Osteocyte (in vitro differentiated cells): Measurements from ENCODE around the gene POU6F2. TPM values are rescaled to one million over a fixed set of nuclear protein-coding genes. Genes with fewer than 3 reads are reported as not detected.

Source experiments
- DNase-seq: peaks from one replicate; pipeline ENCODE4 v3.0.0; 2021; ENCODE audit warnings: mixed read lengths; ENCODE audit not compliant: unreplicated experiment; ENCODE audit errors: extremely low spot score
- H3K27ac Mint-ChIP-seq: one replicate; pipeline ENCODE4 v1.8.0; 2021; ENCODE audit warnings: mild to moderate bottlenecking, mixed read lengths; ENCODE audit not compliant: unreplicated experiment
- H3K27me3 Mint-ChIP-seq: one replicate; pipeline ENCODE4 v1.8.0; 2021; ENCODE audit warnings: mixed read lengths; ENCODE audit not compliant: unreplicated experiment
- H3K36me3 Mint-ChIP-seq: one replicate; pipeline ENCODE4 v1.8.0; 2021; ENCODE audit warnings: mixed read lengths; ENCODE audit not compliant: unreplicated experiment
- H3K4me1 Mint-ChIP-seq: one replicate; pipeline ENCODE4 v1.8.0; 2021; ENCODE audit warnings: mixed read lengths; ENCODE audit not compliant: unreplicated experiment
- H3K4me3 Mint-ChIP-seq: one replicate; pipeline ENCODE4 v1.8.0; 2021; ENCODE audit warnings: mild to moderate bottlenecking, moderate library complexity, mixed read lengths; ENCODE audit not compliant: unreplicated experiment
- H3K9me3 Mint-ChIP-seq: one replicate; pipeline ENCODE4 v1.8.0; 2021; ENCODE audit warnings: mixed read lengths; ENCODE audit not compliant: unreplicated experiment
- total RNA-seq: library from RNA; stranded (reverse); gene quantifications from 2 replicates; pipeline ENCODE4 v1.2.1, GENCODE V29; 2021
- TF ChIP-seq, protein P1 (sequence below): fragments of 200-600 bp; sonication (generic); IDR thresholded peaks from 2 replicates; pipeline ENCODE4 v1.5.0; 2021; ENCODE audit warnings: antibody characterized with exemption, mild to moderate bottlenecking, moderate library complexity

The POU6F2 gene
- total RNA-seq, 1 donor from 2014 or later = 0.78 TPM

DNA sequence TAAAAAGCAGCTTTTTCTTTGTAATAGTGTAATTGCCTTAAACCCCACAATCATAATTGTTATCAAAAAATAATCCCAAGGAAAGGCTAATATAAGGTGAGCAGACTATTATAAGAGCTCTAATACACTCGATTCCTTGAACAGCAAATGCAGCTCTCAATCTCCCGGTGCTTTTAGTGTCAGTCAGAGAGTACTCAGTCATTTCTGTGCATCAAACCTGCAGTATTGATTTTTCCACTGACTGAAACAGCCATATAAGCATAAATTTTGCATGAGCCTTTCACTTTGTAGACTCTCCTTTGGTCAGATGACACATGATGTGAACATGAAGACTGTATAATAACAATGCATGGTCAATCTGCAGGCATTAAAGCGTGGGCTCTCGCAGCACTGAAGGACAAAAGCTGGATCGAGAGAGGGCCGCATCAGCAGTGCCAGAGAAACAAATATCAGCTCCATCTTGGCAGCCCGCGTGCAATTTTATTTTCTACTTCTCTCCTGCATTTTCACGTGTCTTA lies 272.0 kb downstream of the POU6F2 start:
- no peak for DNase-seq
- no peaks in the 10 kb centered on the region for H3K36me3 Mint-ChIP-seq
- H3K4me1 Mint-ChIP-seq = peaks cover 29% of the 10 kb centered on the region
- no peak overlapping the region for H3K27ac Mint-ChIP-seq
- no peak overlapping the region for H3K4me3 Mint-ChIP-seq
- TF ChIP-seq, protein P1, sequence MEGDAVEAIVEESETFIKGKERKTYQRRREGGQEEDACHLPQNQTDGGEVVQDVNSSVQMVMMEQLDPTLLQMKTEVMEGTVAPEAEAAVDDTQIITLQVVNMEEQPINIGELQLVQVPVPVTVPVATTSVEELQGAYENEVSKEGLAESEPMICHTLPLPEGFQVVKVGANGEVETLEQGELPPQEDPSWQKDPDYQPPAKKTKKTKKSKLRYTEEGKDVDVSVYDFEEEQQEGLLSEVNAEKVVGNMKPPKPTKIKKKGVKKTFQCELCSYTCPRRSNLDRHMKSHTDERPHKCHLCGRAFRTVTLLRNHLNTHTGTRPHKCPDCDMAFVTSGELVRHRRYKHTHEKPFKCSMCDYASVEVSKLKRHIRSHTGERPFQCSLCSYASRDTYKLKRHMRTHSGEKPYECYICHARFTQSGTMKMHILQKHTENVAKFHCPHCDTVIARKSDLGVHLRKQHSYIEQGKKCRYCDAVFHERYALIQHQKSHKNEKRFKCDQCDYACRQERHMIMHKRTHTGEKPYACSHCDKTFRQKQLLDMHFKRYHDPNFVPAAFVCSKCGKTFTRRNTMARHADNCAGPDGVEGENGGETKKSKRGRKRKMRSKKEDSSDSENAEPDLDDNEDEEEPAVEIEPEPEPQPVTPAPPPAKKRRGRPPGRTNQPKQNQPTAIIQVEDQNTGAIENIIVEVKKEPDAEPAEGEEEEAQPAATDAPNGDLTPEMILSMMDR = no peak
- H3K27me3 Mint-ChIP-seq = no peaks in the 10 kb centered on the region
- no peaks in the 10 kb centered on the region for H3K9me3 Mint-ChIP-seq

DNA sequence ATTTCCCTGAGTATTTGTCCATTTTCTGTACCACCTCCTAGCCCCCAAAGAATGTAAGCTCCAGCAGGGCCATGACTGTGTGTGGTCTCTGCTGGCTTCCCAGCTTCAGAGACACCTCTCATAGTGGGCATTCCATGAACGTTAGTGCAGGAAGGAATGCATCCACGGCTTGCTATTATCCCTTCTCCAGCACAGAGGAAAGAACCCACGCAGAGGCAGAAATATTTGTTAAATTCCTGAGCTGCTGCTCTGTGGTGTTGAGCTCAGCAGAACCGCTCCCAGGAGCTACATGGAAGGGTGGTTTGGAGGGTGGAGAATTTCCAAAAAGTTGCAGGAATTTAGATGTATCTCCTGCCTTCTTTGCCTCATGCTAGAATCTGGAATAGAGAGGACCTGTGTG lies 275.2 kb downstream of the POU6F2 start:
- Mint-ChIP-seq H3K4me1 (peaks cover 27% of the 10 kb centered on the region), H3K36me3 (no peaks in the 10 kb centered on the region), H3K27ac (peak overlapping the region; percentile 29), H3K9me3 (no peaks in the 10 kb centered on the region), H3K4me3 (no peak overlapping the region), H3K27me3 (no peaks in the 10 kb centered on the region)
- no peak for DNase-seq
- TF ChIP-seq, protein P1 = no peak

DNA sequence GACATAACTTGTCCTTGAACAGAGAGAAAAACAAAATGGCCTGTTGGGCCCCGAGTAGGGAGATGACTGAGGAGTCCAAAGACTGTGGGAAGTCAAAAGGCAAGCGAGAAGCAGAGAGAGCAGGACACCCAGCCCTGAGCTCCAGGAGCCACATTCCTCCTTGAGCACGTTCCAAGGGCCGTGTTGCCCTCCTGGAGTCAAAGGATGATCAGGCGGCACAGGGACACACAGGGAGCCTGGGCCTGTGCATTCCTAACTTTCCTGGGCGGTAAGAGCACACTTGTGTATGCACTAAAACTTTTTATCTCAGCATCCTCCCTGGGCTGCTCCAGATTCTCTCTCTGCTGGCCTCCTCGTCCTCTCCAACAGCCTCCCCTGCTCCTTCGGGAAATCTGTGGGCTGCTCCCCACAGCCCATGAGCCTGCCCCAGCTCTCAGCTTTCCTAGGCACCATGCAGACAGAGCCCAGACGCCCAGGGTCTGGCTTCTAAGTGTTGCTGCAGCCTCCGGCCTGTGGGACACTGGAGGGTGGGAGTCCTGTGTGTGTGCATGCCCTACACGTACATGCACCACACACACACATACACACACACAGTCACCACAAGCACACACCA lies 281.8 kb downstream of the POU6F2 start:
- TF ChIP-seq, protein P1 = no peak
- no peaks in the 10 kb centered on the region for H3K4me1 Mint-ChIP-seq
- no peaks in the 10 kb centered on the region for H3K27me3 Mint-ChIP-seq
- no peaks in the 10 kb centered on the region for H3K36me3 Mint-ChIP-seq
- no peak for DNase-seq
- no peaks in the 10 kb centered on the region for H3K9me3 Mint-ChIP-seq
- H3K27ac Mint-ChIP-seq = no peak overlapping the region
- no peak overlapping the region for H3K4me3 Mint-ChIP-seq

DNA sequence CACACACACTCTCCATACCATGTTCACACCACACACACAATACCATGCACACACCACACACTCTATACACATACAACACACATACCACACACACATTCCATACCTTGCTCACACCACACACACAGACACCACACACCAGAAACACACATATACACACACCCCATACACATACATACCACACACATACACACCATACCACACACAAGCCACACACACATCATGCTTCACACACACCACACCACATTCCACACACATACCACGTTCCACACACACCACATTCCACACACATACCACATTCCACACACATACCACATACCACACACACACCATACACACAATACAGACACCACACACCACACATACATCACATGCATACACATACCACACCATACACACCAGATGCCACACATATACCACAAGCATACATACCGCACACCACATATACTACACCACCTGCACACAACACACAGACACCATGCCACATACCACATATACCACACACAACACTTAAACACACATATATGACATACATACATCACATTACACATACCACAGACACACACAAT lies 282.7 kb downstream of the POU6F2 start:
- H3K4me3 Mint-ChIP-seq = no peak overlapping the region
- no peaks in the 10 kb centered on the region for H3K27me3 Mint-ChIP-seq
- no peaks in the 10 kb centered on the region for H3K9me3 Mint-ChIP-seq

DNA sequence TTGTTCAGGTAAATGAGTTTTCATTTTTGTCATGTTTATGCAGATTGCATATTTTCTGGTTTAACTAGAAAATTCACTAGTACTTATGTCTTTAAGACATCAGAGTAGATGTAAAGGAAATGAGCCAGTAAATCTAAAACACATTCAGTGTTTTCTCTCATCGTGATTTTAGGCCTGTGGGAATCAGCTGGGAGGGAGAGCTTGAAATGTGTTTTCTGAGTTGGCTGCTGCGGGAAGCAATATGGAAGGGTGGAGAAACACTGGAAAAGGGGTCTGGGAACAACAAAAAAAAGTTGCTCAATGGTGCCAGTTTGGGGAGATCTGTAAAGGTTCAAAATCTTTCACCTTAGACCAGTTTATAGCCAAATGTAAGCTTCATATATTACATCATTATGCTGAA lies 284.1 kb downstream of the POU6F2 start:
- Mint-ChIP-seq H3K4me3 (no peak overlapping the region), H3K9me3 (no peaks in the 10 kb centered on the region), H3K27ac (no peak overlapping the region), H3K27me3 (no peaks in the 10 kb centered on the region), H3K36me3 (no peaks in the 10 kb centered on the region), H3K4me1 (peaks cover 5% of the 10 kb centered on the region)
- TF ChIP-seq, protein P1 = no peak
- DNase-seq = no peak

More for the DNA sequence above, 282.7 kb downstream of the POU6F2 start:
- Mint-ChIP-seq H3K27ac (no peak overlapping the region), H3K36me3 (no peaks in the 10 kb centered on the region), H3K4me1 (no peaks in the 10 kb centered on the region)
- no peak for DNase-seq
- TF ChIP-seq, protein P1 = no peak
